ENCODE measurements around the gene SLC41A3.
"Not testable (repeated sequence)": the region's sequence is repeated elsewhere in the genome, so short reads cannot be mapped to it uniquely, and the experiment has no call there.

The SLC41A3 gene

DNA sequence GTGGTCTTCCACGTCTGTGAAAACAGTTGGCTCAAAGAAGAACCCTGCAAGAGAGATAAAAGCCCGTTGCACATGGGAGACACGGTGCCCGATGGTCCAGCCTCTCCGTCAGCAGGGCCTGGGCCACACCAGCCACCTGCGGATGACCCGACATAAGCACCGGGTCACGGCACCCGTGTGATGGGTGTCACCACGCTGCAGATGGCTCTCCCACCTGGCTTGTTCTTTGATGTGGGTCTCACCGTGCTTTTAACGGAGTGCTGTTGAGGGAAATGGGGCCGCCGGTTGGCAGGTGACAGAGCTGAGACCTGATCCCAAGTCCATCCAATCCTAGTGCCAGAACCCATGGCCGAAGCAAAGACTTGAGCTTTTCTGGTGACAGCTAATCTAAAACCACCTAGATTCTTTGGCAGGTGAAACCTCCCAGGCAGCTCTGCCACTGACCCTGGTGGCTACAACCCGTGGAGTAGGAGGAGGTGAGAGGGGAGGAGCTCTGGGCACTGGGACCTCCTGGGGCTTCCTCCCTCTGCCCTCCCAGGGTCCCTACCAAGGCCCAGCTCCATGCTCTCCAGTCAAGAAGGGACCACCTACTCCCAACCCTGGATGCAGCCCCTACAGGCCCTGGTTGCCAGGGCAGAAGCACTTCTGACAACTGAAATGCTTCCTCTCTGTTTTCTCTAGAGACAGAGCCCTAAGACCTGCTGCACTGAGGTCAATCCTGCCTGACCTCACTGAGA is 23.4 kb upstream of the SLC41A3 start:
- no peak for FAIRE-seq
- no peak for DNase-seq (ENCODE audit: insufficient read length, low spot score)

DNA sequence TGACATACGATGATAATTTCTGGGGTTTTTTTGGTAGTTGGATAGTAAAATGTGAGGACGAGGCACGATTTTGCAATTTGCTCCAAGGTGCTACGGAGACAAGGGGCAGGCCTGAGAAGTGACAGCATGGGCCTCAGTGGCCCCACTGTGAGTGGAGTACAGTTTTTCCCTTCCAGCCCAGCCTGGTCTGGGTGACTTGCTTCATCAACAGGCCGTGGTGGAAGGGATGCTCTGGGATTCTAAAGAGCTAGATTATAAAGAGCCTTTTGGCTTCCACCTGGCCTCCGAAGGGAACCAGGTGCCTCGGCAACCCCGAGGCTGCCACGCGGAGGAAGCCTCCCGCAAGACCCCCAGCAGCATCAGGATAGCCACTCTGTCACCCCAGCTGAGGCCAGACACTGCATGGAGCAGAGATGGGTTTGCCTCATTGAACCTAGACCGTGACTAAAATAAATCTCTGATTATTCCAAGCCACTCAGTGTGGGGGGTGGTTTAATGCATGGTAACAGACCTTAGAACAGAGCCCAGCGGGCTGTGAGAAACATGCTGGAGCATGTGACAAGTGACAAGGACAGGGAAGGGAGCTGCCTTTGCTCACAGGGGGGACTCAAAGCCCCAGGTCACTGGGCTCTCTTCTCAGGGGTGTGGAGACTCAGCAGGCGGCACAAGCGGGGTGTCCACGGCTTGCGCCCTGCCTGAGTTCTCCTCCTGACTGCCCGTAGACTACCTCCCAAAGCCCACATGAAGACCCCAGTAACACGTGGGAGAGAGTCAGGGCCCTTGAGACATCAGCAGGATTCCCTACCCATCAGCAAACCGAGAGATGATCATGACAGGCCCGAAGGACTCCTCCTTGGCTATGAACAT is 22.6 kb upstream of the SLC41A3 start:
- no peak for FAIRE-seq

DNA sequence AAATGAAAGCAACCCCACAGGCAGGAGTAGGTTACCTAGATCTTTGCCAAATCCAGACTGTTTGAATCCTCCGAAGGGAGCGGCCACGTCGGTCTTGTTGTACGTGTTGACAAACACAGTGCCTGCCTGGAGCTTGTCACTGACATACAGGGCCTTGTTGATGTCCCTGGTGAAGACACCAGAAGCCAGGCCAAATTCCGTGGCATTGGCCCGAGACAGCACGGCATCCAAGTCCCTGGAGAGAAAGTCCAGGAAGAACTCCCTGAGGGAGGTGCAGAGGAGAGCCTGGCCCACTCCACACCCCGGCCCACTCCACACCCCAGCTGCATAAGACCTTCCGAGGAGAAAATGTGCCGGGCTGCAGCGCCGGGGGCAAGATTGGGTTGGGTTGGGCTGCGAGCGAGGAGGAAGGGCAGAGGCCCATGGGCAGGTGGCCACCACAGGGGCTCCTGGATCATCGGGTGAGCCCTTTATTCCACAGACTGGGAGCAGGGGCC is 21.8 kb upstream of the SLC41A3 start:
- FAIRE-seq (no peak), DNase-seq (ENCODE audit: insufficient read length, low spot score) (no peak)

More for the DNA sequence above, 22.6 kb upstream of the SLC41A3 start:
- no peak for DNase-seq (ENCODE audit: insufficient read length, low spot score)

DNA sequence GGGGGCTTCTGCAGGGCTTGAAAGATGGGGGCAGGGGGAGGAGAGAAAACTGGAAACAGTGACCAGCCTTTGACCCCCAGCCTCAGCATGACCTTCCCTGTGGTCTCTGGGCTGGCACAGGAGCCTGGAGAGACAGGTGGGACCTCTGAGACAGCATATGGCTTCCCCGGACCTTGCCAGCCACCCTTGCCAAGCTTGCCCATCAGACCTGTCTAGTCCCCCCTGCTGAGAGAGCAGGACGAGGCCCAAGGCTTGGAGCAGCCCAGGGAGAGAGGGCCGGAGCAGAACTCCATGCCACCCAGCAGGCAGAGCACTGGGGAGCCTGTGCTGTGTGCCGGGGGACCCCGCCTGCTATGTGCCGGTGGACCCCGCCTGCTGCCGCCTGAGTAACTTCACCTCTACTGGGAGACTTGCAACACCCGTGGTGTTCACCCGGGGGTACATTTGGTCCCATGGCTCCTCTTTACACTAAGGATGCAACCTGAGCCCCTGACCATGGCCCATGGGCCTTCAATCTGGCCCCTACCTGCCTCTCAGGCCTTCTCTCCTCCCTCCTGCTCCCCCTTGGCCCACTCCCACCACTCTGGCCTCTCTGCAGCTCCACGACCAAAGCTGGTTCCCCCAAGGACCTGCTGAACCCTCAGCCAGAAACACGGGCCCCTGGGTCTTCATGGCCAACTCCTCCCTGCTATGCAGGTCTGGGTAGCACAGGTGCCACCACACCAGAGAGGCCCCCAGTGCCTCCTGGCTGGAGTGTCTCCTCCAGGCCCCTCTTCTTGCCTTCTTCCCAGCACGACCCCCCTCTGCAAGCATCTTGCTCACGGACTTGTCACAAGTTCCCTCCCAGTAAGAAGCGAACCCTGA is 21.1 kb upstream of the SLC41A3 start:
- FAIRE-seq (no peak), DNase-seq (ENCODE audit: insufficient read length, low spot score) (no peak)

DNA sequence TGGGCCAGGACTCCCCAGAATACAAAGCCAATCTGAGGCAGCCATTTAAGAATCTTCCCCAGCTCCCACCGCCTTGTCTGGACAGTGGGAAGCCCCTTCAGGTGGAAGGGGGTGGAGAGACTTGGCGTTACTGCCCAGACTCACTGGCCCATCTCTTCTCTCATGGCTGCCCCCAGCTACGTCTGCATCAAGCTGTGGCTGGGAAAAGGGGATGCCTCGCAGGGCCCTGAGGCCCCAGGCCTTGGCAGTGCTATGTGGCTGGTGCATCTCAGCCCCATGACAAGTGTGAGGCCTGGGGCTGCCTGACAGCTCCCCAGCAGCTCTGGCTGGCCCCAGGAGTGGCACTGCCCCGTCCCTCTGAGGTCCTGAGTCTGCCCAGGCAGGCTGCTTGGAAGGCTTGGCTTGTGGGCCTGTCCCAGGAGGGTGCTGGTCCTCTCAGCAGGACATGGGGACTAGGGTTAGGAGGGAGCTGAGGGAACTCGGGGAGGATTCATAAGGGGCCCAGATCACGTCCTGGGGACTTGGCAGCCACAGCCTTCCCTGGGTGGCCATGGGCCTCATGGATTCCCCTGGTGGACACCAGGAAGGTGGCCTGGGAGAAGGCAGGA is 20.2 kb upstream of the SLC41A3 start:
- FAIRE-seq: no peak

DNA sequence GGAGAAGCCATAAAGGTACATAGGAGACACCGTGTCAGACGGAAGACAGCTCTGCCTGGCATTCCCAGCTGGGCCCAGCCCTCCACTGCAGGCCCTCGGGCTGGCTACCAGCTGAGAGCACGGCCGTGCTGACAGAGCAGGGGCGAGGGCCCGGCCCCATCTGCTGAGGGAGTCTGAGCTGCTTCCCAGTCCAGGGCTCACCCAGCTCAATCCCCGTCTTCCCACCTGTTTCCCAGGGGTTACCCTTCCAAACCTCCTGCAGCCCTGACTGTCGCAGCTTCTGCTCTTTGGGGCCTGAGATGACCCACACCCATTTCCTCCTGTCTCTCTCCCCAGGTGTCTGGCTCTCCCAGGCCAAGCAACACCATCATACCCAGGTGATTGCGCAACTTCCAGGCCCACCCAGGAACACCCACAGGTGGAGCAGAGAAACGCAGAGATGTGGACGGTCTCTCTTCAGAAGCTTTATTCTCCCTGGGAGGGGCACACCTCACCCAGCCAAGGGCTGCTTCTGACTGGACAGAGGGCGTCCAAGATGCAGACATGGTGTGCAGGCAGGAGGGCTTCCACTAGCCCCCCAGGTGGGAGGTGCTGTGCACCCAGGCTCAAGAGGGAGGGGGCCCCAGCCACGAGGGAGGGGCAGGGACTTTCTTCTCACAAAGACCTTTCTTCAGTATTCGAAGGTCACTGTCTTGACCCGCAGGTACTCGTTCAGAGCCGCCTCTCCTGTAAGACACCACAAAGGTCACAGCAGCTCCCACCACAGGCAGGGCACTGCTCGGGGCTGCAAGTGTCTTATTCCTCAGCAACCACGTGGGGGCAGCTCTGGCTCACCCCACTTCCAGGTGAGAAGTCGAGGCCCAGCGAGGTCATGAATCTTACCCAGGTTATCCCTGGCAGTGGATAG is 19.4 kb upstream of the SLC41A3 start:
- no peak for FAIRE-seq
- no peak for DNase-seq (ENCODE audit: insufficient read length, low spot score)

More for the DNA sequence above, 20.2 kb upstream of the SLC41A3 start:
- DNase-seq (ENCODE audit: insufficient read length, low spot score): no peak

DNA sequence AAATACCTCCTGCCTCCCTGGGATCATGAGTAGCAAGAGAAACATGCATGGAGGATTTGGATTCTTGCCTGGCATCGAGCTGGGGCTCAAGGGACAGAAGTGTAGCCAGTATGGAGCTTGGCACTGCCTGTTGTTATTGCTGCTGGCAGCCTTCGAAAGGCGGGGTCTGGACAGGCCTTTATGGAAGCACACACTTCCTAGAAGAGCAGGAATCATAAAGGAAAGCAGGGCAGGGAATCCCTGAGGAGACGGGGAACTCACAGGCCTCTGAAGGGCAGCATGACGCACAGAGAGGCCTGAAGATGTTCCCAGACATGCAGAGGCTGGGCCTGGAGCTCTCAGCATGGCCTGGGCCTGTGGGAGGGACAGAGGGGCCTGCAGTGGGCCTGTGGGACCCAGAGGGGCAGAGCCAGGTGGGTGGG is 18.6 kb upstream of the SLC41A3 start:
- FAIRE-seq: no peak
- DNase-seq (ENCODE audit: insufficient read length, low spot score): no peak

DNA sequence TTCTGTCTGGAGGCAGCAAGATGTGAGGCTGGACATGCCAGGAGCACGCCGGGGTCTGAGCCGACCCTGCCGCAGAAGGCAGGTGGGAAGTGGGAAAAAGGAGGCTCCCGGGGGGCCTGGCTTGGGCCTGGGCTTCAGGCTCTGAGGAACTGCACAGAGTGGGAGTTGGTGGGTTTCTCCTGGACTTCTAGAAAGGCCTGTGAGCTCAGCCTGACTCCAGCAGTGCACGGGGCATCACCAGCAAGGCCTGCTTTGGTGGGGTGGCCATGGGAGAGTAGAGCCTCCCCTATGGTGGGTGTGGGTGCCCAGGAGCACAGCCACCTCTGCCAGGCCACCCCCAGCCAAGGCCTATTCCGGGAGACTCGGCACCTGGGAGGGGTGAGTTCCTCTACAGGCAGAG is 18.1 kb upstream of the SLC41A3 start:
- FAIRE-seq: no peak
- DNase-seq (ENCODE audit: insufficient read length, low spot score): no peak

DNA sequence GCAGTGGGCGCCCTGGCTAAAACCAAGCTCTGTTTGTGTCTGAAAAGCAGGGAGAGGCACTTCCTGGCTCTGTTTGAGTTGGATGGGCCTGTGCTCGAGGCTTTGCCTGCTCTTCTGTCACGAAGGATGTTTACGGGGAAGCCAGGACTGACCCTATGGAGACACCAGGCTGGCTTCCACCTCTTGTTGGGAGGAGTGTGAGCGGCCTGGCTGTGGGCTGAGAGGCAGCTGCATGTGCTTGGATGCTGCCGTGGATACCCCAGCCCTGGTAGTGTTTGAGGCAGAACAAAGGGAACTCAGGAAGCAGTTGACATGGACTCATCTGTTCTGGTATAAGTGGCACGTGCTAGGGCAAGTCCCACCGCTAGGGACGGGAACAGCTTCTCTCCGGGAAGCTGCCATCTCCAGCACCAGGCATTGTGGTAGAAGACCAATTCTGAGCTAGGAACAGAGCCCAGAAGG is 17.6 kb upstream of the SLC41A3 start:
- no peak for DNase-seq (ENCODE audit: insufficient read length, low spot score)
- FAIRE-seq: no peak

DNA sequence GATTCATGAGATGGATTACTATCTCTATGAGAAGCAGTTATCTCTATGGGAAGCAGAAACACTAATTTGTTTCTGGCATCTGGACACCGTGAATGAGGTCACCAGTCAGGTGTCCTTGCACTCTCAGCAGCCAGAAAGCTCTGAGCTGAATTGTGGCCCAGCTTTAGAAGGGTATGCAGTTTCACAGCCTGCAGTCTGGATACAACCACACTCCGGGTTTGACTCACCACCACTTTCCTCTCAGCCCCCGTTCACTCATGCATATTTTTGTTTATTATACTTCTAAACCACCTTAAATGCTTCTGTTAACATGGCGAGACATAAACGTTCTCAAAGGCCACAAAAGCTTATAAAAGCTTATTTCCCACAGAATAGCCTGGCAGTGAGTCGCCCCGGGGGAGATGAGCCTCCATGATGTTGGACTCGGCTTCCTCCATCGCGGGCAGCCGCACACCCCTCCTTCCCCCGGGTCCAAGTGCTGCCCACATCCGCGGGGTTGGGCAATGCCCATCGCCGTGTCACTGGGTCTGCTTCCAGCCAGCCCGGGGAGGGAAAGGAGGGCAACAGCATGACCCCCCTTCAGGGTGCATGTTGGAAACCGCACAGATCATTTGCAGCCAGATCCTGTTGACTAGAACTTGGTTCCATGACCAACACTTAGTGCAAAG is 16.8 kb upstream of the SLC41A3 start:
- DNase-seq (ENCODE audit: insufficient read length, low spot score): no peak

DNA sequence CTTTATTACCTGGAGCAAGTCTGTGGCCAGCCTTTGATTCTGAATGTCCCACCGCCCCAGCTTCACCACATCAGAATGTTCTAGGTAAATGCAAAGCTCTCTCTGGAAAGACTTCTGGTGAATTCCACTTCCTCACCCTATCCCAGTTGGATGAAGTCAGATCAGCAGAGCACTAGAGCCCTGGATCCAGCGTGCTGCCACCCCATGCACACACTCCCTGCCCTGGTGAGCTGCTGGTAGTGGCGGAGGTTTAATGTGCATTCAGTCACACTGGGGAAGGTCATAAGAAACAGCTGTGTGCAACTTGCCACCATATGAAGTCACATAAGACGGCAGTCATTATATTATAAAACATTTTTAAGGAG is 16.3 kb upstream of the SLC41A3 start:
- no peak for DNase-seq (ENCODE audit: insufficient read length, low spot score)
- FAIRE-seq: no peak

More for the DNA sequence above, 16.8 kb upstream of the SLC41A3 start:
- no peak for FAIRE-seq

DNA sequence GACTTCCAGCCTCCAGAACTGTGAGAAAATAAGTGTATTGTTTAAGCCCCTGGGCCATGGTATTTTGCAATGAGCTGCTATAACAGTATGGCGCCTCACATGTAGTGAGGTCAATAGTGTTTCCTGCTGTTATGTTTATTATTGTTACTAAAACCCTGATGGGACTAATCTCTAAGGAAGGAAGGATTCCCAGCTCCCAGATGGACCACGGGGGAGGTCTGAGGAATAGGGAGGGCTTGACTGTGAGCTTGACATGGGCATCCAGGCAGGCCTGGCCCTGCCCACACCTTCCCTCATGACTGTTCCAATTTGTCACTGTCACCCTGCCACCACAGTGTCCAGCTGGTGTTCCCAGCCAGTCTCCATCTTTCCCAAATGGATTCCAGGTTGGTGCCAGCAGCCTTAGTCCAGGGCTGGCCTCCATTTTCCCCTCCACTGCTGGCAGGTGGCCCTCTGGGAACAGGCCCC is 14.5 kb upstream of the SLC41A3 start:
- no peak for FAIRE-seq
- no peak for DNase-seq (ENCODE audit: insufficient read length, low spot score)

DNA sequence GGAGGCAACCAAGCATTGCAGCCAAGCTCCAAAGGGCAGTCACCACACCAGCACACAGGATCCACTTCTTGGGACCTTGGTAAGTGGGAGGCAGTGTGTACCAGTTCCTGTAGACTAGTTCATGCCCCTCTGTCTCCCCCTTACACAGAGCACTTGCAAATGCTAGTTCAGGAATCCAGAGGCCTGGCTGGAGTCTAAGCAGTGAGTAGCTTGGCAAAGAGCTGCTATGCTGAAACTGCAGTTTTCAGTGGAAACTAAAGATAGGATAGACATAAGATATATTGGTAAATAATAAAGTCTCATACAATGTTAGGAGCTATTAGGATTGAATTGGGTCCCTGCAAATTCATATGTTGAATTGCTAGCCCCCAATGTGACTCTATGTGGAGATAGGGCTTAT is 13.9 kb upstream of the SLC41A3 start:
- no peak for DNase-seq (ENCODE audit: insufficient read length, low spot score)
- no peak for FAIRE-seq

DNA sequence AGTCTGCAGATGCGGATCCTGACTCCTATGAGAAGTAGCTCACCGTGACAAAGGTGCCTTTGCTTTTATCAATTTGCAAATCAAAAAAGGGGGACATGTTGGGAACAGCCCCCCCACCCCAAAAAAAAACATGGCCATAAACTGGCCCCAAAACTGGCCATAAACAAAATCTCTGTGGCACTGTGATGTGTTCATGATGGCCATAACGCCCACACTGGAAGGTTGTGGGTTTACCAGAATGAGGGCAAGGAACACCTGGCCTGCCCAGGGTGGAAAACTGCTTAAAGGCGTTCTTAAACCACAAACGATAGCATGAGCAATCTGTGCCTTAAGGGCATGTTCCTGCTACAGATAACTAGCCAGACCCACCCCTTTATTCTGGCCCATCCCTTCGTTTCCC is 12.3 kb upstream of the SLC41A3 start:
- not testable (repeated sequence) for DNase-seq (ENCODE audit: insufficient read length, low spot score); FAIRE-seq

DNA sequence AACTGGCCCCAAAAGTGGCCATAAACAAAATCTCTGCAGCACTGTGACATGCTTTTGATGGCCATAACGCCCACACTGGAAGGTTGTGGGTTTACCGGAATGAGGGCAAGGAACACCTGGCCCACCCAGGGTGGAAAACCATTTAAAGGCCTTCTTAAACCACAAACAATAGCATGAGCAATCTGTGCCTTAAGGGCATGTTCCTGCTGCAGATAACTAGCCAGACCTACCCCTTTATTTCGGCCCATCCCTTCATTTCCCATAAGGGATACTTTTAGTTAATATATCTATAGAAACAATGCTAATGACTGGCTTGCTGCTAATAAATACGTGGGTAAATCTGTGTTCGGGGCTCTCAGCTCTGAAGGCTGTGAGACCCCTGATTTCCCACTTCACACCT is 8.2 kb upstream of the SLC41A3 start:
- not testable (repeated sequence) for FAIRE-seq; DNase-seq (ENCODE audit: insufficient read length, low spot score)

DNA sequence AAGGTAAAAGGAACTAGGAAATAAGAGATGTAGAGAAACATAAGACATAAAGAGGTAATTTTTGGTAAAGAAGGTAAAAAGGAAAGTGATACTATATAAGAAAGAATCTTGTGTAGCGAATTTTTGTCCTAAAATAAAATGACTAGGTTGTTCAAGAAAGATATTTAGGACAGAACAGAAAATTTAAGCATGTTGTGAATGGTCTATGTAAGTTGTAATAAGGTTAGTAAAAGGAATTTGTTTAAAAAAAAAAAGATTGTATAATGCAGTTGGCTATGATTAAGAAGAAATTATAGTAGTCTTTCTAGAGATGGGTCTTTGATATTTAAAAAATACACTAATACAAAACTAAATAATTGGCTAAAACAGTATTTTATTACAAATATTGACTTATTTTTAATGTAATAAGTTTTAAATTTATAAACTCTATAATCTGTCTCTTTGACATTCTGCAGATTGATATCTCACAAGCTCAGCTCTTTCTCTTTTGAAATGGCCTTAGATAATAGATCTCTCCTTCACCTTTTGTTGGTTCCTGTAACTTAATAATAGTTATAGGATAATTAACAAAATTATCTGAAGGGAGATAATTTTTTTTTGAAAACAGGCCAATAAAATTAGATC is 3.7 kb upstream of the SLC41A3 start:
- no peak for DNase-seq (ENCODE audit: insufficient read length, low spot score)
- FAIRE-seq: no peak

DNA sequence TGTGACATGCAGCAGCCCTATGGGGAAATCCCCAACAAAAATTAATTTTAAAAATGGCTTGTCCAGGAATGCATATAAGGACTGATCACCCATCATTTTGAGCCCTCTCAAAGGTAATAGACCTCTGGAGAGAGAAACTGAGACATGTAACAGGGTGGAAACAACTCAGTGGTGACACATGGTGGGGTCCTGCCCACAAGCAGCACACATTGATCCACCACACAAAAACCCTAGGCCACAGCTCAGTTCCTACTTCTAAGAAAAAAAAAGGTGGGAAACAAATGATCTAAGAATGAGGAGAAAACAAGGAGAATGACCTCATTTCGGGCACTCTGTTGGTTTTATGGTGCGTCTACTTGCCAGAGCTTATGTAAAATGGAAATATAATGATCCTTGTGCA is 1.9 kb upstream of the SLC41A3 start:
- FAIRE-seq: no peak
- no peak for DNase-seq (ENCODE audit: insufficient read length, low spot score)

DNA sequence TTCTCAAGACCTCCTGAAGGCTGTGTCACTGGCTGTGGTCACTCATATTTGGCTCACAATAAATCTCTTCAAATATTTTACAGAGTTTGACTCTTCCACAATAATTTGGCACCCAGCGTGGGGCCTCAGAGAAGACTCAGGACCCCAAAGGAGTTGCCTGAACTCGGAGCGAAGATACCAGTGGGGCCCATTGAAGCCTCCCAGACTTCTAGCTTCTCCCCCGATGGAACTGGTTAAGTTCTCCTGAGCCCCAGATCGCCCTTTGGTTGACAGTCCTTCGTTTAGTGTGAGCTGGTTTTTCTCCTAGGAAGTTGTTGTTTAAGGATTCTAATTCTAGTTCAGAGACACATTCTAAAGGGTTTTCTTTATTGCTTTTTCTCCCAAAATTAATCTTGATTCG is 1.4 kb upstream of the SLC41A3 start:
- FAIRE-seq: no peak
- DNase-seq (ENCODE audit: insufficient read length, low spot score): no peak

Measured in HTR-8/SVneo (cell line).